Measurements from ENCODE around the gene TKFC.

DNA sequence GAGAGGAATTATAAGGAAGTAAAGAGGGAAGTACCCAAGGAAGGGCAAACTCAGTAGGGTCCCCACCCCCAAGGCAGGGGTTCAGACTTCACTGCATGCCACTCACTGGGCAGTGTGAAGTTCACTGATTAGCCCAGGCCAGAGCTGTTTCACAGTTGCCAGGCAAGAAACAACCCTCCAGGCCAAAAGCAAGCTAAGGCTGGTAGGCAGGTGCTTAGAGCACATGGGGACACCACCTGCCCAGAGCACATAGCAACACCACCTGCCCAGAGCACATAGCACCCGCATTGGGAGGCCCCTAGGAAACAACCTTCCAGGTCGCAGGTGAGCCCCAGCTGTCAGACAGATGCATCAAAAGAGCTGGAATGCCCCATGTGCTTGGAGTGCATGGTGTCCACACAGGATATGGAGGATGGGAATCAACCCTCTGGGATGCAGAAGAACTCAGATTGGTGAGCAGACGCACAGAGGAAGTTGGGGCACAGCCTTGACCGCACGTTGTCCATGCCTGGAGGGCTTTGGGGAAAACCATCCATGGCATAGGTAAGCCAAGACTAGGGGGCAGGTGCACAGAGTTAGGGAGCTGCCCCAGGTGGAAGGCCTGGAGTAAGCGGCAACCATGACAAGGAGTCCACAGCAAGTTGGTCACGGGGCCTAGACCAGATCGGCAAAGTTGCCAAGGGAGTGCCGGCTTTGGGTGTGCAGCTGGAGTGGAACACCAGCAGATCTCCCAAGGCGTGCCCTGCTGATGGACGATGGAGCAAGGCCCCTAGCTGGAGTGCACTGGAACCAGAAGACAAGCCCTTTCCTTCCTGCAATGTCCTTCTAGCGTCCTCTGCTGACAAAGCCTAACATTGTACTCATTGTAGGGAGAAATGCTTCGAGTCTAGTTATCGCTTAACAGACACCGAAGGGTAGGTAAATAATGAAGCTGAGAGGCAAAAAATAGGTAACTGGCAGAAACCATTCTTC is 51.5 kb downstream of the TKFC start:
- TF ChIP-seq, protein P1, sequence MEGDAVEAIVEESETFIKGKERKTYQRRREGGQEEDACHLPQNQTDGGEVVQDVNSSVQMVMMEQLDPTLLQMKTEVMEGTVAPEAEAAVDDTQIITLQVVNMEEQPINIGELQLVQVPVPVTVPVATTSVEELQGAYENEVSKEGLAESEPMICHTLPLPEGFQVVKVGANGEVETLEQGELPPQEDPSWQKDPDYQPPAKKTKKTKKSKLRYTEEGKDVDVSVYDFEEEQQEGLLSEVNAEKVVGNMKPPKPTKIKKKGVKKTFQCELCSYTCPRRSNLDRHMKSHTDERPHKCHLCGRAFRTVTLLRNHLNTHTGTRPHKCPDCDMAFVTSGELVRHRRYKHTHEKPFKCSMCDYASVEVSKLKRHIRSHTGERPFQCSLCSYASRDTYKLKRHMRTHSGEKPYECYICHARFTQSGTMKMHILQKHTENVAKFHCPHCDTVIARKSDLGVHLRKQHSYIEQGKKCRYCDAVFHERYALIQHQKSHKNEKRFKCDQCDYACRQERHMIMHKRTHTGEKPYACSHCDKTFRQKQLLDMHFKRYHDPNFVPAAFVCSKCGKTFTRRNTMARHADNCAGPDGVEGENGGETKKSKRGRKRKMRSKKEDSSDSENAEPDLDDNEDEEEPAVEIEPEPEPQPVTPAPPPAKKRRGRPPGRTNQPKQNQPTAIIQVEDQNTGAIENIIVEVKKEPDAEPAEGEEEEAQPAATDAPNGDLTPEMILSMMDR (IDR thresholded peaks at IDR 0.05): no peak
- TF ChIP-seq EP300 (IDR thresholded peaks at IDR 0.05): no peak

Data from esophagus muscularis mucosa (tissue), 3 donors.